Measurements from ENCODE around the gene VWA8.

- TF ChIP-seq, protein P1, sequence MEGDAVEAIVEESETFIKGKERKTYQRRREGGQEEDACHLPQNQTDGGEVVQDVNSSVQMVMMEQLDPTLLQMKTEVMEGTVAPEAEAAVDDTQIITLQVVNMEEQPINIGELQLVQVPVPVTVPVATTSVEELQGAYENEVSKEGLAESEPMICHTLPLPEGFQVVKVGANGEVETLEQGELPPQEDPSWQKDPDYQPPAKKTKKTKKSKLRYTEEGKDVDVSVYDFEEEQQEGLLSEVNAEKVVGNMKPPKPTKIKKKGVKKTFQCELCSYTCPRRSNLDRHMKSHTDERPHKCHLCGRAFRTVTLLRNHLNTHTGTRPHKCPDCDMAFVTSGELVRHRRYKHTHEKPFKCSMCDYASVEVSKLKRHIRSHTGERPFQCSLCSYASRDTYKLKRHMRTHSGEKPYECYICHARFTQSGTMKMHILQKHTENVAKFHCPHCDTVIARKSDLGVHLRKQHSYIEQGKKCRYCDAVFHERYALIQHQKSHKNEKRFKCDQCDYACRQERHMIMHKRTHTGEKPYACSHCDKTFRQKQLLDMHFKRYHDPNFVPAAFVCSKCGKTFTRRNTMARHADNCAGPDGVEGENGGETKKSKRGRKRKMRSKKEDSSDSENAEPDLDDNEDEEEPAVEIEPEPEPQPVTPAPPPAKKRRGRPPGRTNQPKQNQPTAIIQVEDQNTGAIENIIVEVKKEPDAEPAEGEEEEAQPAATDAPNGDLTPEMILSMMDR (IDR thresholded peaks at IDR 0.05; ENCODE audit: low read depth, low read length): no peak
- TF ChIP-seq POLR2A (IDR thresholded peaks at IDR 0.05; ENCODE audit: extremely low read depth, insufficient read length): no peak
These were observed 415.5 kb downstream of the VWA8 start for GRCh38 chr13:41545432-41545707.

Data from NB4 (cell line).